ENCODE measurements around the gene CACNB2. TPM values are rescaled to one million over a fixed set of nuclear protein-coding genes. Genes with fewer than 3 reads are reported as not detected.

The CACNB2 gene
- total and polyA plus RNA-seq, 10 of the 15 experiments (the other 5 are each of a cell fraction or from before 2014, with no cell fraction given): 0.62 to 8.1 (median 1.2) TPM

GRCh38 chr10:18437486-18437885 is 297.3 kb downstream of the CACNB2 start (continued):
- TF ChIP-seq CUX1 (IDR thresholded peaks at IDR 0.05; ENCODE audit: insufficient replicate concordance, low read depth, low read length) (no peak), POU2F2 (IDR thresholded peaks at IDR 0.05; ENCODE audit: borderline replicate concordance, low read depth, low read length) (no peak), ZZZ3 (IDR thresholded peaks at IDR 0.05; ENCODE audit: control insufficient read depth, insufficient read length, low read depth) (no peak), EED (IDR thresholded peaks at IDR 0.05; ENCODE audit: low read depth) (no peak), SMAD1 (IDR thresholded peaks at IDR 0.05; ENCODE audit: low read depth, partially characterized antibody) (no peak), CHD4 (IDR thresholded peaks at IDR 0.05) (no peak), CEBPB (IDR thresholded peaks at IDR 0.05; ENCODE audit: borderline replicate concordance in 1 of 2, low read depth in 2 of 2, low read length in 2 of 2) (no peak), SMC3 (IDR thresholded peaks at IDR 0.05; ENCODE audit: borderline replicate concordance, low read length) (no peak), YBX1 (IDR thresholded peaks at IDR 0.05) (no peak)

Measured in GM12878 (cell line).